Kidney capillary endothelial cell (primary cell): ENCODE measurements around the gene DVL1.
"Not testable (repeated sequence)": the region's sequence is repeated elsewhere in the genome, so short reads cannot be mapped to it uniquely, and the experiment has no call there.

Experiments
- DNase-seq: peaks from one replicate; pipeline ENCODE4 v3.0.0-alpha.2; 2018; ENCODE audit warnings: low spot score

DVL1 gene

GRCh38 chr1:1373051-1373814 lies 24.0 kb upstream of the DVL1 start:
- no peak for DNase-seq

DNA sequence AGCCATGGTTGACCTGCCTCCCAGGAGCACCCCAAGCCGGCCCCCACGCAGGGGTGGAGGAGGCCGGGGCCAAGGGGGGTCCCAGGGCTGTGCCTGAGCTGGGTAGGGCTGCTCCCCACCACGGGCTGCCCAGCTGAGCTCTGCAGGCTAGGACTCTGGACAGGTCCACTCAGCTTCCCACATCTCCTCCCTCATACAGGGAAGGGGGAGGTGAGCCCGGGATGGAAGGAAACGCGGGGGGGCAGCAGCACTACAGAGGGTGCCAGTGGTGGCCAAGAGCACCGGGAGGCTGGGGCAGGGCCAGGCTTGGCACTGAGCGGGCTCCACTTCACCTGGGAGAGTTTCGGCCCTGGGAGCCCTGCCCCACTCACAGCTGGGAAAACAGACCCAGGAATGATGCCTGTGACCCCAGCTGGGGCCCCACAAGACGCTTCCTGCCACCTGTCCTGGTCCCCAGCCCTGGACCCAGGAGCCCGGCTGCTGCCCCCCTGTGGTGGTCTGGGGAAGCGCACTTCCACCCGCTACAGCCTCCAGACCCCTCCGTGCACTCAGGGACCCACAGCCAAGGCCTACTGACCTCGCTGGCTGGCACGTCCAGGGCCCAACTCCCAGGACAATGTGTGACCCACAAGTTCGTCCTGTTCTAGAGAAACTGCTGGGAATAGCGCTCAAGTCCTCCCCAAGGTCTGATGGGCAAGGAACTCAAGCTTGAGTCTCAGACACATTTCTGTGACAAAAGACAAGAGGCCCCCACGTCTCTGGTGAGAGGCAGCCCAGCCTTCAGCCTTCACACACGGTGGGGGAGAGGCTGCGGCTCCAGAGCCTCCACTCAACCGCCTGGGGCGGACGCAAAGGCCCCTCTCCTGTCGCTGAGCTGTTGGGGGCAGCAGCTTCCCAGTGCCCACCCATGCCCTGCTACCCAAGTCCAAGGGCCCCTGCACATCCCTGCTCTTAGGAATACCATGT lies 22.8 kb upstream of the DVL1 start:
- peak; percentile 31 for DNase-seq

GRCh38 chr1:1371364-1371745 lies 22.1 kb upstream of the DVL1 start:
- no peak for DNase-seq

GRCh38 chr1:1370771-1371300 lies 21.6 kb upstream of the DVL1 start:
- no peak for DNase-seq

GRCh38 chr1:1370094-1370493 lies 20.9 kb upstream of the DVL1 start:
- DNase-seq, result not testable (repeated sequence)

DNA sequence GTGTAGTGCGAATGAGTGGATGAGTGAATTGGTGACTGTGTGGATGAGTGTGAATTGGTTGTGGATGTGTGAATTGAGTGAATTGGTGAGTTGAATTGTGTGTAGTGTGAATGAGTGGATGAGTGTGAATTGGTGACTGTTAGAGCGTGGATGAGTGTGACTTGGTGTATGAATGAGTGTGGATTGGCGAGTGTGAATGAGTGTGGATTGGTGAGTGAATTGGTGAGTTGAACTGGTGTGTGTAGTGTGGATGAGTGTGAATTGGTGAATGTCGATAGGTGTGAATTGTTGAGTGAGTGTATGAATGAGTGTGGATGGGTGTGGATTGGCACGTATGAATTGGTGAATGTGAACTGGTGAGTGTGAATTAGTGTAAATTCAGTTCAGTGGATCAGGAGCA lies 18.1 kb upstream of the DVL1 start:
- DNase-seq, result no peak

DNA sequence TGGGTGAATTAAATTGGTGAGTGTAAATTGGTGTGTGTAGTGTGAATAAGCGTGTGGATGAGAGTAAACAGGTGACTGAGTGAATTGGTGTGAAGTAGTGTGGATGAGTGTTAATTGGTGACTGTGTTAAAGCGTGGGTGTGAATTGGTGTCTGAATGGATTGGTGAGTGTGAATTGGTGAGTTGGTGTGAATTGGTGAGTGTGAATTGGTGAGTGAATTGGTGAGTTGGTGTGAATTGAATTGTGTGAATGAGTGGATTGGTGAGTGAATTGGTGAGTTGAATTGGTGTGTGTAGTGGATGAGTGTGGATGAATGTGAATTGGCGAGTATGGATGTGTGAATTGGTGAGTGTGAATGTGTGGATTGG lies 17.5 kb upstream of the DVL1 start:
- DNase-seq, result no peak

DNA sequence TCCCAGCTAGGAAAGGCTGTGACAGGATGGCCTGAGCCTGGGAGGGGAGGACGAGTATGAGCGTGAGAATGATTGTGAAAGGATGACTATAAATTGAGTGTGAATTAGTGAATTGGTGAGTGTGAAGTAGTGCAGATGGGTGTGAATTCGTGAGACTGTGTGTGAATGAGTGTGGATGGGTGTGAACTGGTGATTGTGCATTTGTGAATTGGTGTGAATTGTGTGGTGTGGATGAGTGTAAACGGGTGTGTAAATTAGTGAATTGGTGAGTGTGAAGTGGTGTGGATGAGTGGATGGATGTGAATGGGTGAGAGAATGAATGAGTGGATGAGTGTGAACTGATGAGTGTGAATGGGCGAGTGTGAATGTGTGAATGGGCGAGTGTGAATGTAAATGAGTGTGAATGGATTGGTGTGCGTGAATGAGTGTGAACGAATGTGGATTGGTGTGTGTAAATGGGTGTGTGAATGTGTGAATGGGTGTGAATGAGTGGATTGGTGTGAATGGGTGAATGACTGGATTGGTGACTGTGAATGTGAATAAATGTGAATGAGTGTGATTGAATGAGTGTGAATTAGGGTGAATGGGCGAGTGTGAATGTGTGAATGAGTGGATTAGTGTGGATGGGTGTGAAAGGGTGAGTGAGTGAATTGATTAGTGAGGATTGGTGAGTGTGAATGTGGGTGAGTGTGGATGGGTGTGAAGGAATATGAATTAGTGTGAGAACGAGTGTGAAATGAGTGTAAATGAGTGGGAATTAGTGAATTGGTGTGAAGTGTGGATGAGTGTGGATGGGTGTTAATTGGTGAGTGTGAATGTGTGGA lies 16.9 kb upstream of the DVL1 start:
- no peak for DNase-seq

- no peak for DNase-seq
These were observed 15.0 kb upstream of the DVL1 start for GRCh38 chr1:1364266-1364665.

DNA sequence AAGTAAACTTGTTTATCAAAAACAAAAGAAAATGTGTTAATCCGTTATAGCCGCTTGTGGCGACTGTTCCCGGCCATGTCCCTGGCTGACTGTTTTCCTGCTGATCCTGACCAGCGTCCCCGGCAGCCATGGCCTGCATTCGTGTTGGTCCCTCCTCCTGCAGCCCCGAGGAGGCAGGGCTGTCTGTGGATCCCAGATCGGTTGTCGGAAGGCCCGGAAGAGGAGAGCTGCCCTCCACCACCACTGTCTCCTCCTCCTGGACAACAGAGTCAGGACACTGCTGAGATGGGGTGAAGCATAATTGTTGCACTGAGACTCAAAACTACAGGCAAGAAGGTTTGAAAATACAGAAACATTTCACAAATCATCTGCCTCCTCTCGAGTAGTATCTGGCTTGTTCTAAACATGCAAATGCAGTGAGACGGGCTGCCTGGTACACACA lies 12.8 kb upstream of the DVL1 start:
- DNase-seq, result no peak

DNA sequence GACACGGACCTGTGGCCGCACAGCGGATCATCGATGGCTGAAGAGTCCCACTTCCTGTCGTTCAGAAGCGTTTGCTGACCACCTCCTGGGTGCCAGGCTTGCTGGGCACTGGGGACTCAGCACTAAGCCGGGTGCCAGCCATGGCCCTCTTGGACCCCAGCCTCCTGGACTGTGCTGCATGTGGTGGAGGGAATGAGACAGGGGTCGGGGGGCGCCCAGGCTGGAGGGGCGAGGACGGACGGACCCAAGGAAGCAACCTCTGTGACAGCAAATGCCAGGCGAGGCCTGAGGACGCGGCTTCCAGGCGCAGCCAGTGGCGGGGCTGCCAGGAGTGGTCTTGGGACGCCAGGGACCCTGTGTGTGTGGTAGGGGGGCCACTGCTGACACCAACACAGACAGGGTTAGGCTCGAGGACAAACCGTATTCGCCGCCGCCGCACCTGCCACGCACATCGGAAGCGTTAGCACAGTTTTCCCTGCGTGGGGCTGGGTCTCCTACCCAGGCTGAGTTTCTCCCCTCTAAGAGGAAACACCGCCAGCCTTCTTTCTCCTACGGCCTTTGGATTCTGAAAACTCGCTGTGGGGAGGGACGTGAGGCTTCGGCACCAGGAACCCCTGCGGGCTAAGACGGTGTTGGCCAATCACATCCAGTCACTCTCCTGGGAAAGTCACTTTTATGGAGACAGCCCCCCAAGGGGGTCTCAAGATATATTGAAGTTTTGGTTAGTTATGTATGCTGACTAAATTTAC lies 12.2 kb upstream of the DVL1 start:
- DNase-seq, result no peak

- peak; percentile 48 for DNase-seq
These were observed 11.4 kb upstream of the DVL1 start for GRCh38 chr1:1360506-1361169.

- no peak for DNase-seq
These were observed 10.6 kb upstream of the DVL1 start for GRCh38 chr1:1359664-1360468.

DNA sequence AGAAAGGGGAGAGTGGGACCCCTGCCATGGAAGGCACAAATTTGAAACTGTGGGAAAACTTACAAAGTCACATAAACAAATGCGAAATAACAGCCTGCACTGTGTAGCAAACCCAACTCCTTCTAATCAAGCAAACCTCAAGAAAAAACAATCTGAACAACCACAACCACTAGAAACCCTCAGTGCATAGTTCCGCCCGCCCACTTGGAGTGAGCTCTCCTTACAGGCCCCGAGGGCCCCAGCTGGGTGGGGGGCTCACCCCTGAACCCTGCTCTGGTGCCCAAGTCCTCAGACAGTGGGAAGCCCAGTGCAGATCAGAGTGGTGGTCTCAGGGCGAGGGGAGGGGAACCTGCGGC lies 10.1 kb upstream of the DVL1 start:
- no peak for DNase-seq

GRCh38 chr1:1358433-1359271 lies 9.4 kb upstream of the DVL1 start, which contains the start of gene MXRA8:
Gene MXRA8, minus strand, starts transcription at chr1:1358555. Its CDS starts 51 bp downstream, at chr1:1358504.
- DNase-seq, result no peak

DNA sequence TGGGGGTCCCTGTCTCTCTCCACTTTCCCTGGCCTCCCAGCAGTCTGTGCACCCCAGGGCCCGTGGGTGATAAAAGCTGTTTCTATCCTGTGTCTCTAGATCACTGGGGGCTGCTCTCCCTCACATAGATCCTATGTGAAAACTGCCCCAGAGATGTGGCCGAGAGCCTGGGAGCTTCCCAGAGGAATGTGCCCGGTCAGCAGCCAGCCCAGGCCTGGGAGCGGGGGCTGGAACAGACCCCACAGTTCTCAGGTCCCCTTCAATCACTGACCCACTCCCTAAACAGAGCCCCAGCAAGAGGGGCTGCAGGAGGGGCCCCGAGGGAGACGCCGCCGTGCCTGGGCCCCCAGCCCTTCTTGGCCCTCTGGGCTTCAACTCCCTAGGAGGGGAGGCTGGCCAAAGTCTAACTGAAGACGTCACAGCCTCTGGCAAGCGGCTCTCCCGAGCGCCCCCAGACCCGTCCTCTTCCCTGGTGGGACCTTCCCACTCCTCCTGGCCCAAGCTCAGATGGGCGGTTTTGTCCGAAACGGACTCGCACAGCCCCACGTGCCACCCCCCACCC lies 8.7 kb upstream of the DVL1 start:
- no peak for DNase-seq

GRCh38 chr1:1356796-1357401 lies 7.7 kb upstream of the DVL1 start:
- DNase-seq, result no peak

- DNase-seq, result no peak
These were observed 7.1 kb upstream of the DVL1 start for GRCh38 chr1:1356166-1356795.
